Astrocyte (in vitro differentiated cells and primary cell): ENCODE results near the gene ANKMY2. TPM values are rescaled to one million over a fixed set of nuclear protein-coding genes. Genes with fewer than 3 reads are reported as not detected.

Source experiments
- DNase-seq: peaks from one replicate; pipeline ENCODE4 v3.0.0-alpha.2; 2010; ENCODE audit warnings: low read depth
- FAIRE-seq: peaks from 2 replicates; lab custom pipeline; 2011; peaks lifted over from hg19 to GRCh38; lab: Jason Lieb, UNC
- H2AFZ ChIP-seq: 2 replicates; pipeline ENCODE4 v1.6.0; 2012; ENCODE audit warnings: low read depth, low read length, inconsistent platforms
- H3K27ac ChIP-seq: 2 replicates; pipeline ENCODE4 v1.5.1; 2011; ENCODE audit warnings: low read depth, low read length, inconsistent platforms
- H3K27me3 ChIP-seq: 2 replicates; pipeline ENCODE4 v1.6.0; 2011; ENCODE audit warnings: low read length, inconsistent platforms; ENCODE audit not compliant: insufficient read depth
- H3K36me3 ChIP-seq: 2 replicates; pipeline ENCODE4 v1.5.1; 2011; ENCODE audit warnings: low read length, inconsistent platforms; ENCODE audit not compliant: insufficient read depth
- H3K4me1 ChIP-seq: 2 replicates; pipeline ENCODE4 v1.5.1; 2011; ENCODE audit warnings: low read length, inconsistent platforms; ENCODE audit not compliant: insufficient read depth
- H3K4me2 ChIP-seq: 2 replicates; pipeline ENCODE4 v1.6.0; 2012; ENCODE audit warnings: low read length, inconsistent platforms
- H3K4me3 ChIP-seq: 2 replicates; pipeline ENCODE4 v1.5.1; 2011; ENCODE audit warnings: low read depth, mild to moderate bottlenecking, low read length, inconsistent platforms; ENCODE audit not compliant: insufficient read depth
- H3K79me2 ChIP-seq: 2 replicates; pipeline ENCODE4 v1.6.0; 2012; ENCODE audit warnings: mild to moderate bottlenecking, low read length, inconsistent platforms; ENCODE audit not compliant: insufficient read depth
- H3K9ac ChIP-seq: 2 replicates; pipeline ENCODE4 v1.6.0; 2012; ENCODE audit warnings: mild to moderate bottlenecking, low read length, inconsistent platforms
- H3K9me3 ChIP-seq: 2 replicates; pipeline ENCODE4 v1.5.1; 2012; ENCODE audit warnings: low read depth, mild to moderate bottlenecking, low read length, inconsistent platforms; ENCODE audit not compliant: insufficient read depth
- H4K20me1 ChIP-seq: 2 replicates; pipeline ENCODE4 v1.6.0; 2012; ENCODE audit warnings: low read length, inconsistent platforms; ENCODE audit not compliant: insufficient read depth
- H3K27ac Mint-ChIP-seq: one replicate; pipeline ENCODE4 v1.8.0; 2021; ENCODE audit warnings: mild to moderate bottlenecking, mixed read lengths; ENCODE audit not compliant: unreplicated experiment
- H3K27me3 Mint-ChIP-seq: one replicate; pipeline ENCODE4 v1.8.0; 2021; ENCODE audit warnings: low read depth, mixed read lengths; ENCODE audit not compliant: unreplicated experiment
- H3K36me3 Mint-ChIP-seq: one replicate; pipeline ENCODE4 v1.8.0; 2021; ENCODE audit warnings: low read depth, mixed read lengths; ENCODE audit not compliant: unreplicated experiment
- H3K4me1 Mint-ChIP-seq: one replicate; pipeline ENCODE4 v1.8.0; 2021; ENCODE audit warnings: low read depth, mixed read lengths; ENCODE audit not compliant: unreplicated experiment
- H3K4me3 Mint-ChIP-seq: one replicate; pipeline ENCODE4 v1.8.0; 2021; ENCODE audit warnings: mild to moderate bottlenecking, moderate library complexity, mixed read lengths; ENCODE audit not compliant: unreplicated experiment
- H3K9me3 Mint-ChIP-seq: one replicate; pipeline ENCODE4 v1.8.0; 2021; ENCODE audit warnings: mild to moderate bottlenecking, mixed read lengths; ENCODE audit not compliant: unreplicated experiment
- EZH2 ChIP-seq: IDR thresholded peaks from 2 replicates; pipeline ENCODE4 v1.6.1; 2012; ENCODE audit warnings: mild to moderate bottlenecking, low read length, inconsistent platforms; ENCODE audit not compliant: insufficient read depth
- total RNA-seq: library from RNA; stranded (reverse); gene quantifications from 2 replicates; pipeline ENCODE4 v1.2.1, GENCODE V29; 2021
- TF ChIP-seq, protein P1 (sequence below): IDR thresholded peaks from 2 replicates; pipeline ENCODE4 v1.5.1; 2011; ENCODE audit warnings: low read depth, mild to moderate bottlenecking, inconsistent platforms, low read length, moderate library complexity; ENCODE audit not compliant: insufficient read depth

The ANKMY2 gene
- total RNA-seq, 1 donor from 2014 or later = 21.9 TPM

DNA sequence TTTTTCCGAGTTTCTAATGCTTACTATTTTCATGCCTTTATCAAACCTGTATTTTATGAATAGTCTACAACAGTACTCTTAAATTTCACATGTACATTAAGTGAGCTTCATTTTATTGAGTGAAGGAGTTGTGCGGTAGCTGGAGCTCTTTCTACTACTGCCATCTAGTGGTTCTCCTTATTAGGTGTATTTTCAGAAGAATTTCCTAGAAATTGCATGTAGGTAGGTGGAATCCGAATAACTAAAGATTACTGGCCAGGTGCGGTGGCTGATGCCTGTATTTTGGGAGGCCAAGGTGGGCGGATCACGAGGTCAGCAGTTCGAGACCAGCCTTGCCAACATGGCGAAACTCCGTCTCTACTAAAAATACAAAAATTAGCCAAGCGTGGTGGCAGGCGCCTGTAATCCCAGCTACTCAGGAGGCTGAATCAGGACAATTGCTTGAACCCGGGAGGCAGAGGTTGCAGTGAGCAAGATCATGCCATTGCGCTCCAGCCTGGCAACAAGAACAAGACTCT is 80.6 kb downstream of the ANKMY2 start:
- H3K4me1 ChIP-seq = no peaks in the 10 kb centered on the region
- no peaks in the 10 kb centered on the region for H3K27me3 Mint-ChIP-seq
- TF ChIP-seq, protein P1, sequence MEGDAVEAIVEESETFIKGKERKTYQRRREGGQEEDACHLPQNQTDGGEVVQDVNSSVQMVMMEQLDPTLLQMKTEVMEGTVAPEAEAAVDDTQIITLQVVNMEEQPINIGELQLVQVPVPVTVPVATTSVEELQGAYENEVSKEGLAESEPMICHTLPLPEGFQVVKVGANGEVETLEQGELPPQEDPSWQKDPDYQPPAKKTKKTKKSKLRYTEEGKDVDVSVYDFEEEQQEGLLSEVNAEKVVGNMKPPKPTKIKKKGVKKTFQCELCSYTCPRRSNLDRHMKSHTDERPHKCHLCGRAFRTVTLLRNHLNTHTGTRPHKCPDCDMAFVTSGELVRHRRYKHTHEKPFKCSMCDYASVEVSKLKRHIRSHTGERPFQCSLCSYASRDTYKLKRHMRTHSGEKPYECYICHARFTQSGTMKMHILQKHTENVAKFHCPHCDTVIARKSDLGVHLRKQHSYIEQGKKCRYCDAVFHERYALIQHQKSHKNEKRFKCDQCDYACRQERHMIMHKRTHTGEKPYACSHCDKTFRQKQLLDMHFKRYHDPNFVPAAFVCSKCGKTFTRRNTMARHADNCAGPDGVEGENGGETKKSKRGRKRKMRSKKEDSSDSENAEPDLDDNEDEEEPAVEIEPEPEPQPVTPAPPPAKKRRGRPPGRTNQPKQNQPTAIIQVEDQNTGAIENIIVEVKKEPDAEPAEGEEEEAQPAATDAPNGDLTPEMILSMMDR = peak; percentile 68
- no peak for TF ChIP-seq EZH2
- H3K9ac ChIP-seq = no peak overlapping the region
- no peaks in the 10 kb centered on the region for H3K36me3 ChIP-seq
- H3K4me3 ChIP-seq = no peak overlapping the region
- no peak overlapping the region for H2AFZ ChIP-seq
- no peak overlapping the region for H3K4me2 ChIP-seq
- no peaks in the 10 kb centered on the region for H3K36me3 Mint-ChIP-seq
- H3K27ac Mint-ChIP-seq = no peak overlapping the region
- H3K4me1 Mint-ChIP-seq = no peaks in the 10 kb centered on the region
- no peaks in the 10 kb centered on the region for H3K9me3 Mint-ChIP-seq
- H3K27ac ChIP-seq = no peak overlapping the region
- no peaks in the 10 kb centered on the region for H3K27me3 ChIP-seq
- no peaks in the 10 kb centered on the region for H3K9me3 ChIP-seq
- H3K4me3 Mint-ChIP-seq = no peak overlapping the region
- FAIRE-seq (peak; percentile 75), DNase-seq (peak; percentile 16)
- H4K20me1 ChIP-seq = no peaks in the 10 kb centered on the region
- H3K79me2 ChIP-seq = no peaks in the 10 kb centered on the region

DNA sequence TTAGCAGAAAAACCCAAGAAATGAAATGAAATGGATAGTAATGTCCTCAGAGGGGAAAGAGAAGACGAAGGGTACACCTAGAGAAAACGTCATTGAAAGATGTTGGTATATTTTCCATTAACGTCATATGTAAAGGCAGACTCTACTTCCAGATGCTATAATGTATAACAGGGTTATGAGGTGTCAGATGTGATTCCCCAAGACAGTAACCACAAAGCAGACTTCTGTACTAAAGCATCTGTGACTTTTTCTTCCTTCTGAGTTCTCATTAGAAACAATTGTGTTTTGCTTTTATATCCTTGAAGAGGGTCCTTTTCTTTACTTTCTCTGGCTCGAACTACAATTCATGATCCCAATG is 81.6 kb downstream of the ANKMY2 start:
- Histone ChIP-seq H3K27ac (no peak overlapping the region), H3K27me3 (no peaks in the 10 kb centered on the region), H3K4me2 (no peak overlapping the region), H2AFZ (no peak overlapping the region), H3K4me3 (no peak overlapping the region), H3K36me3 (no peaks in the 10 kb centered on the region), H4K20me1 (no peaks in the 10 kb centered on the region), H3K9me3 (no peaks in the 10 kb centered on the region), H3K79me2 (no peaks in the 10 kb centered on the region), H3K9ac (no peak overlapping the region), H3K4me1 (no peaks in the 10 kb centered on the region)
- H3K4me3 Mint-ChIP-seq = no peak overlapping the region
- no peak for TF ChIP-seq EZH2
- TF ChIP-seq, protein P1 = no peak
- H3K4me1 Mint-ChIP-seq = no peaks in the 10 kb centered on the region
- H3K27ac Mint-ChIP-seq = no peak overlapping the region
- H3K27me3 Mint-ChIP-seq = no peaks in the 10 kb centered on the region
- no peak for DNase-seq
- FAIRE-seq = no peak
- no peaks in the 10 kb centered on the region for H3K36me3 Mint-ChIP-seq
- no peaks in the 10 kb centered on the region for H3K9me3 Mint-ChIP-seq

DNA sequence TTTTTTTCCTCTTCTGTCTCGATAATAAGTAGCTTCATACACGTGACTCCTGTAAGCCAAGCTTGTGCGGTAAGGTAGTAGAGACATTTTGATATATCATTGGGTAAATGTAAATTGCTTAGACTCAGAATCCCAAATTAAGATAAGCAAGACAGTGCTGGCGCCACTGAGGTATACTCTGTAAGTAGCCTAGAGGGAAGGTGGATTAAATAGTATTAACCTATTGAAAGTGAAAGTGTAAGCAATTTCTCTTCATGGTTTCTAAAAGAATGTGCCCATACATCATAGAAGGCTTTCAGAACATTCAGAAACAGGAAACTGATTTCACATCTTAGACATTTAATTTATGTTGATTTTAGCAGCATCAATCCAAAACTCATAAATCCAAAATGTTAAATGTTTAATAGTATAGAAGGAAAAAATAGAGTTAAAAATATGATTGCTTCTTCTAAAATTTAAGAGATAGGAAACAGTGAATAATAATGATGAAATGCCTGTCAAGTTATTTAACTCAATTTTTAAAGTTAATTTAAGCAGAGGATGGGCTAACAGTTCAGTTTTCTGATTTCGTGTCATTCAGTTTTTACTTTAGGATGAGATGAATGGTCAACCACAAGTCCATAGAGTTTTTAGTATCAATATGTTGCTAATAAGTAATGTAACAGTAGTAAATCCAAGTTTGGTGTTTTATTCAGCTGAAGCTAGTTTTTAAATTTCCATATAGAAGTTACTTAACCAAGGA is 82.1 kb downstream of the ANKMY2 start:
- Histone ChIP-seq H3K36me3 (no peaks in the 10 kb centered on the region), H3K4me3 (no peak overlapping the region), H3K79me2 (no peaks in the 10 kb centered on the region), H3K27ac (no peak overlapping the region), H3K27me3 (no peaks in the 10 kb centered on the region), H3K9me3 (no peaks in the 10 kb centered on the region), H4K20me1 (no peaks in the 10 kb centered on the region), H3K4me1 (no peaks in the 10 kb centered on the region), H3K4me2 (no peak overlapping the region), H3K9ac (no peak overlapping the region), H2AFZ (no peak overlapping the region)
- no peak for DNase-seq
- Mint-ChIP-seq H3K4me3 (no peak overlapping the region), H3K27ac (no peak overlapping the region), H3K36me3 (no peaks in the 10 kb centered on the region), H3K4me1 (no peaks in the 10 kb centered on the region), H3K27me3 (no peaks in the 10 kb centered on the region), H3K9me3 (no peaks in the 10 kb centered on the region)
- no peak for FAIRE-seq
- TF ChIP-seq EZH2 = no peak
- TF ChIP-seq, protein P1 = no peak
